Lung microvascular endothelial cell (primary cell): Measurements from ENCODE around the gene COMMD10. TPM values are rescaled to one million over a fixed set of nuclear protein-coding genes. Genes with fewer than 3 reads are reported as not detected.

Experiments used
- total RNA-seq: library from RNA; depleted of rRNA; stranded (reverse); fragments of >200 nt; gene quantifications from 2 replicates; pipeline ENCODE4 v1.2.1, GENCODE V29; 2014

Gene COMMD10
- total RNA-seq, 1 donor from 2014 or later = 39.3 TPM

Other genes starting within 250 kb of the COMMD10 start
- gene ATG12, start 243.5 kb upstream of the COMMD10 start, total RNA-seq = 17.9 and 18.8 TPM in 2 replicates
- gene AP3S1, start 243.1 kb upstream of the COMMD10 start, total RNA-seq = 57.7 and 63.2 TPM in 2 replicates
- under 0.01 and 0.22 TPM in 2 replicates for gene LVRN, start 122.5 kb upstream of the COMMD10 start, total RNA-seq
- under 0.01 TPM in 2 replicates for gene ARL14EPL, start 52.6 kb upstream of the COMMD10 start, total RNA-seq